Nephron progenitor cell (in vitro differentiated cells): Measurements from ENCODE around the gene MAGI1.

Source experiments
- DNase-seq: peaks from one replicate; pipeline ENCODE4 v3.0.0; 2021
- H3K27ac Mint-ChIP-seq: 2 replicates; pipeline ENCODE4 v1.8.0; 2021; ENCODE audit warnings: mild to moderate bottlenecking, moderate library complexity, mixed read lengths
- H3K27me3 Mint-ChIP-seq: 2 replicates; pipeline ENCODE4 v1.8.0; 2021; ENCODE audit warnings: mild to moderate bottlenecking, low read depth, mixed read lengths; ENCODE audit not compliant: poor library complexity
- H3K36me3 Mint-ChIP-seq: 2 replicates; pipeline ENCODE4 v1.8.0; 2021; ENCODE audit warnings: low read depth, mixed read lengths
- H3K4me1 Mint-ChIP-seq: 2 replicates; pipeline ENCODE4 v1.8.0; 2021; ENCODE audit warnings: mixed read lengths
- H3K4me3 Mint-ChIP-seq: 2 replicates; pipeline ENCODE4 v1.8.0; 2021; ENCODE audit warnings: mild to moderate bottlenecking, moderate library complexity, mixed read lengths
- H3K9me3 Mint-ChIP-seq: 2 replicates; pipeline ENCODE4 v1.8.0; 2021; ENCODE audit warnings: mild to moderate bottlenecking, moderate library complexity, mixed read lengths
- CTCF ChIP-seq: fragments of 200-600 bp; sonication (generic); IDR thresholded peaks from 2 replicates; pipeline ENCODE4 v1.5.0; 2021; ENCODE audit warnings: antibody characterized with exemption

The MAGI1 gene

GRCh38 chr3:65999606-66000005, 39.1 kb downstream of the MAGI1 start:
- H3K9me3 Mint-ChIP-seq, result no peaks in the 10 kb centered on the region
- no peak for TF ChIP-seq CTCF
- DNase-seq, result no peak
- H3K27ac Mint-ChIP-seq, result no peak overlapping the region
- peaks cover 21% of the 10 kb centered on the region for H3K36me3 Mint-ChIP-seq
- H3K27me3 Mint-ChIP-seq, result peaks cover 3% of the 10 kb centered on the region
- peaks cover 11% of the 10 kb centered on the region for H3K4me1 Mint-ChIP-seq
- H3K4me3 Mint-ChIP-seq, result no peak overlapping the region

GRCh38 chr3:65996589-65996988, 42.1 kb downstream of the MAGI1 start:
- no peak overlapping the region for H3K4me3 Mint-ChIP-seq
- peaks cover 12% of the 10 kb centered on the region for H3K36me3 Mint-ChIP-seq
- H3K9me3 Mint-ChIP-seq, result no peaks in the 10 kb centered on the region
- TF ChIP-seq CTCF, result no peak
- peak overlapping the region; percentile 12 for H3K27ac Mint-ChIP-seq
- no peak for DNase-seq
- peaks cover 5% of the 10 kb centered on the region for H3K4me1 Mint-ChIP-seq
- H3K27me3 Mint-ChIP-seq, result peaks cover 8% of the 10 kb centered on the region

- DNase-seq, result no peak
- peaks cover 15% of the 10 kb centered on the region for H3K36me3 Mint-ChIP-seq
- peaks cover 8% of the 10 kb centered on the region for H3K27me3 Mint-ChIP-seq
- TF ChIP-seq CTCF, result no peak
- no peak overlapping the region for H3K27ac Mint-ChIP-seq
- H3K4me3 Mint-ChIP-seq, result no peak overlapping the region
- H3K4me1 Mint-ChIP-seq, result peaks cover 5% of the 10 kb centered on the region
- no peaks in the 10 kb centered on the region for H3K9me3 Mint-ChIP-seq
Observed at GRCh38 chr3:65995515-65995914, 43.2 kb downstream of the MAGI1 start.

- no peak overlapping the region for H3K27ac Mint-ChIP-seq
- DNase-seq, result no peak
- H3K9me3 Mint-ChIP-seq, result no peaks in the 10 kb centered on the region
- peaks cover 6% of the 10 kb centered on the region for H3K4me1 Mint-ChIP-seq
- TF ChIP-seq CTCF, result no peak
- peaks cover 8% of the 10 kb centered on the region for H3K27me3 Mint-ChIP-seq
- H3K36me3 Mint-ChIP-seq, result peaks cover 15% of the 10 kb centered on the region
- no peak overlapping the region for H3K4me3 Mint-ChIP-seq
Observed at GRCh38 chr3:65995030-65995429, 43.7 kb downstream of the MAGI1 start.

- DNase-seq, result no peak
- Mint-ChIP-seq H3K36me3 (peaks cover 15% of the 10 kb centered on the region), H3K27ac (no peak overlapping the region), H3K9me3 (no peaks in the 10 kb centered on the region), H3K27me3 (peaks cover 8% of the 10 kb centered on the region), H3K4me3 (no peak overlapping the region), H3K4me1 (peaks cover 10% of the 10 kb centered on the region)
- no peak for TF ChIP-seq CTCF
Observed at GRCh38 chr3:65993134-65993900, 45.4 kb downstream of the MAGI1 start.

GRCh38 chr3:65992106-65992505, 46.6 kb downstream of the MAGI1 start:
- H3K27me3 Mint-ChIP-seq, result peaks cover 7% of the 10 kb centered on the region
- H3K27ac Mint-ChIP-seq, result no peak overlapping the region

More at GRCh38 chr3:65992106-65992505, 46.6 kb downstream of the MAGI1 start:
- TF ChIP-seq CTCF, result no peak
- H3K4me3 Mint-ChIP-seq, result no peak overlapping the region
- peaks cover 15% of the 10 kb centered on the region for H3K36me3 Mint-ChIP-seq
- H3K9me3 Mint-ChIP-seq, result no peaks in the 10 kb centered on the region
- DNase-seq, result no peak
- peaks cover 8% of the 10 kb centered on the region for H3K4me1 Mint-ChIP-seq
